WTC11 (cell line): ENCODE data around the gene KCNJ1. TPM values are rescaled to one million over a fixed set of nuclear protein-coding genes. Genes with fewer than 3 reads are reported as not detected.

Experiments
- ATAC-seq: fragments of 200-7000 bp; cut with Tn5 transposase; 2 replicates; pipeline ENCODE4 v1.10.0; 2021; ENCODE audit warnings: mild to moderate bottlenecking, moderate library complexity
- CTCF ChIA-PET: fragments of 300-600 bp; sonication (Branson Sonifier 250); formaldehyde crosslinking; loops from one replicate; lab custom pipeline; 2021; ENCODE audit warnings: antibody characterized with exemption; lab: Charles Lee
- POLR2A ChIA-PET: fragments of 350-600 bp; sonication (Branson Sonifier 250); formaldehyde crosslinking; loops from one replicate; lab custom pipeline; 2021; ENCODE audit warnings: antibody characterized with exemption; lab: Charles Lee
- DNase-seq: peaks from one replicate; pipeline ENCODE4 v3.0.0; 2021; ENCODE audit warnings: low spot score
- H3K27ac Mint-ChIP-seq: 2 replicates; pipeline ENCODE4 v1.8.0; 2021; ENCODE audit warnings: mixed read lengths
- H3K27me3 Mint-ChIP-seq: 2 replicates; pipeline ENCODE4 v1.8.0; 2021; ENCODE audit warnings: low read depth, mild to moderate bottlenecking, moderate library complexity, mixed read lengths
- H3K36me3 Mint-ChIP-seq: 2 replicates; pipeline ENCODE4 v1.8.0; 2021; ENCODE audit warnings: mixed read lengths
- H3K4me1 Mint-ChIP-seq: 2 replicates; pipeline ENCODE4 v1.8.0; 2022; ENCODE audit warnings: mixed read lengths
- H3K4me3 Mint-ChIP-seq: 2 replicates; pipeline ENCODE4 v1.8.0; 2021; ENCODE audit warnings: mild to moderate bottlenecking, moderate library complexity, mixed read lengths
- H3K9me3 Mint-ChIP-seq: 2 replicates; pipeline ENCODE4 v1.8.0; 2021; ENCODE audit warnings: mixed read lengths
- ARID4B ChIP-seq: sonication (generic); formaldehyde crosslinking; IDR thresholded peaks from 2 replicates; pipeline ENCODE4 v1.8.0; 2023; ENCODE audit warnings: missing genetic modification reagents, mild to moderate bottlenecking, borderline replicate concordance
- ELF4 ChIP-seq: sonication (generic); formaldehyde crosslinking; IDR thresholded peaks from 2 replicates; pipeline ENCODE4 v1.8.1; 2022; ENCODE audit warnings: low read depth, mild to moderate bottlenecking, moderate library complexity, missing genetic modification reagents
- ETV6 ChIP-seq: sonication (generic); formaldehyde crosslinking; IDR thresholded peaks from 2 replicates; pipeline ENCODE4 v1.8.1; 2022; ENCODE audit warnings: mild to moderate bottlenecking, missing genetic modification reagents
- FOXK1 ChIP-seq: sonication (generic); formaldehyde crosslinking; IDR thresholded peaks from 2 replicates; pipeline ENCODE4 v1.8.0; 2022; ENCODE audit warnings: mild to moderate bottlenecking, moderate library complexity, missing genetic modification reagents
- IRF2 ChIP-seq: sonication (generic); formaldehyde crosslinking; IDR thresholded peaks from 2 replicates; pipeline ENCODE4 v1.8.0; 2022; ENCODE audit warnings: low read depth, missing genetic modification reagents, borderline replicate concordance
- NFATC4 ChIP-seq: fragments of 250-450 bp; sonication (Bioruptor Pico); IDR thresholded peaks from 2 replicates; pipeline ENCODE4 v1.9.0; 2021; ENCODE audit warnings: mild to moderate bottlenecking
- NFE2L1 ChIP-seq: sonication (generic); formaldehyde crosslinking; IDR thresholded peaks from 2 replicates; pipeline ENCODE4 v1.8.1; 2023; ENCODE audit warnings: missing genetic modification reagents
- NFYB ChIP-seq: sonication (generic); formaldehyde crosslinking; conservative IDR thresholded peaks from 2 replicates; pipeline ENCODE4 v1.8.0; 2022; ENCODE audit warnings: low read depth, missing genetic modification reagents
- PRRX2 ChIP-seq: fragments of 250-450 bp; sonication (Bioruptor Pico); IDR thresholded peaks from 2 replicates; pipeline ENCODE4 v1.8.0; 2021; ENCODE audit warnings: mild to moderate bottlenecking
- SMAD3 ChIP-seq: sonication (generic); formaldehyde crosslinking; IDR thresholded peaks from 2 replicates; pipeline ENCODE4 v1.8.0; 2022; ENCODE audit warnings: missing genetic modification reagents, mild to moderate bottlenecking, borderline replicate concordance
- SOX15 ChIP-seq: fragments of 250-450 bp; sonication (Bioruptor Pico); IDR thresholded peaks from 2 replicates; pipeline ENCODE4 v1.9.0; 2021; ENCODE audit warnings: mild to moderate bottlenecking
- TCF7 ChIP-seq: sonication (generic); formaldehyde crosslinking; IDR thresholded peaks from 2 replicates; pipeline ENCODE4 v1.8.0; 2022; ENCODE audit warnings: mild to moderate bottlenecking, low read depth, missing genetic modification reagents, moderate library complexity
- TP53 ChIP-seq: sonication (generic); formaldehyde crosslinking; IDR thresholded peaks from 2 replicates; pipeline ENCODE4 v1.8.1; 2023; ENCODE audit warnings: mild to moderate bottlenecking, missing genetic modification reagents
- ZNF219 ChIP-seq: sonication (generic); formaldehyde crosslinking; IDR thresholded peaks from 2 replicates; pipeline ENCODE4 v1.8.0; 2023; ENCODE audit warnings: missing genetic modification reagents, mild to moderate bottlenecking, borderline replicate concordance
- ZNF416 ChIP-seq: fragments of 250-450 bp; sonication (Bioruptor Pico); IDR thresholded peaks from 2 replicates; pipeline ENCODE4 v1.9.0; 2021; ENCODE audit warnings: mild to moderate bottlenecking, inconsistent platforms
- ZNF512 ChIP-seq: sonication (generic); formaldehyde crosslinking; IDR thresholded peaks from 2 replicates; pipeline ENCODE4 v1.8.1; 2022; ENCODE audit warnings: missing genetic modification reagents, borderline replicate concordance
- ZNF532 ChIP-seq: fragments of 250-450 bp; sonication (Bioruptor Pico); IDR thresholded peaks from 2 replicates; pipeline ENCODE4 v1.9.0; 2021; ENCODE audit warnings: mild to moderate bottlenecking, borderline replicate concordance
- ZNF671 ChIP-seq: fragments of 250-450 bp; sonication (Bioruptor Pico); IDR thresholded peaks from 2 replicates; pipeline ENCODE4 v1.8.0; 2021; ENCODE audit warnings: mild to moderate bottlenecking
- total RNA-seq: library from RNA; stranded (reverse); gene quantifications from 3 replicates; pipeline ENCODE4 v1.2.3, GENCODE V29; 2021
- TF ChIP-seq, protein P1 (sequence below): fragments of 250-450 bp; sonication (Bioruptor Pico); IDR thresholded peaks from 2 replicates; pipeline ENCODE4 v1.9.0; 2021; ENCODE audit warnings: mild to moderate bottlenecking
- TF ChIP-seq, protein P2 (sequence below): sonication (generic); formaldehyde crosslinking; IDR thresholded peaks from 2 replicates; pipeline ENCODE4 v1.8.1; 2022; ENCODE audit warnings: low read depth, mild to moderate bottlenecking, moderate library complexity, missing genetic modification reagents, borderline replicate concordance
- TF ChIP-seq, protein P3 (sequence below): sonication (generic); formaldehyde crosslinking; IDR thresholded peaks from 2 replicates; pipeline ENCODE4 v1.8.1; 2022; ENCODE audit warnings: mild to moderate bottlenecking, moderate library complexity, missing genetic modification reagents

The KCNJ1 gene
- total RNA-seq, 1 experiment from 2014 or later = 0.24 TPM

DNA sequence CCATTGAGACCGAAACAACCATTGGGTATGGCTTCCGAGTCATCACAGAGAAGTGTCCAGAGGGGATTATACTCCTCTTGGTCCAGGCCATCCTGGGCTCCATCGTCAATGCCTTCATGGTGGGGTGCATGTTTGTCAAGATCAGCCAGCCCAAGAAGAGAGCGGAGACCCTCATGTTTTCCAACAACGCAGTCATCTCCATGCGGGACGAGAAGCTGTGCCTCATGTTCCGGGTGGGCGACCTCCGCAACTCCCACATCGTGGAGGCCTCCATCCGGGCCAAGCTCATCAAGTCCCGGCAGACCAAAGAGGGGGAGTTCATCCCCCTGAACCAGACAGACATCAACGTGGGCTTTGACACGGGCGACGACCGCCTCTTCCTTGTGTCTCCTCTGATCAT, 44.6 kb upstream of the KCNJ1 start (continued):
- TF ChIP-seq ZNF532 (CRISPR knock-in tag) = no peak
- no peak for TF ChIP-seq NFYB (CRISPR knock-in tag)
- no peak for TF ChIP-seq ZNF512
- TF ChIP-seq IRF2 (CRISPR knock-in tag) = no peak
- no peak for TF ChIP-seq ARID4B
- no peak for TF ChIP-seq FOXK1 (CRISPR knock-in tag)
- TF ChIP-seq ZNF219 (CRISPR knock-in tag) = no peak
- TF ChIP-seq, protein P1, sequence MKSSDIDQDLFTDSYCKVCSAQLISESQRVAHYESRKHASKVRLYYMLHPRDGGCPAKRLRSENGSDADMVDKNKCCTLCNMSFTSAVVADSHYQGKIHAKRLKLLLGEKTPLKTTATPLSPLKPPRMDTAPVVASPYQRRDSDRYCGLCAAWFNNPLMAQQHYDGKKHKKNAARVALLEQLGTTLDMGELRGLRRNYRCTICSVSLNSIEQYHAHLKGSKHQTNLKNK = no peak

DNA sequence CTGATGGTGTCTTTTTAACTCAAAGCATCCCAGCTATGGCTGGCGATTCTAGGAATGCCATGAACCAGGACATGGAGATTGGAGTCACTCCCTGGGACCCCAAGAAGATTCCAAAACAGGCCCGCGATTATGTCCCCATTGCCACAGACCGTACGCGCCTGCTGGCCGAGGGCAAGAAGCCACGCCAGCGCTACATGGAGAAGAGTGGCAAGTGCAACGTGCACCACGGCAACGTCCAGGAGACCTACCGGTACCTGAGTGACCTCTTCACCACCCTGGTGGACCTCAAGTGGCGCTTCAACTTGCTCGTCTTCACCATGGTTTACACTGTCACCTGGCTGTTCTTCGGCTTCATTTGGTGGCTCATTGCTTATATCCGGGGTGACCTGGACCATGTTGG, 44.1 kb upstream of the KCNJ1 start:
- ATAC-seq (no peak), DNase-seq (no peak)
- Mint-ChIP-seq H3K4me1 (peaks cover under 1% of the 10 kb centered on the region; the same call in 1 of the 2 replicates), H3K27ac (no peak overlapping the region)
- CTCF ChIA-PET = interaction anchor here (10.5 kb wide), 1 partner anchor 23 kb away, joined by 245 read pairs; the partner anchor contains the start of gene KCNJ5
- POLR2A ChIA-PET = no interaction called here
- TF ChIP-seq NFE2L1 (CRISPR knock-in tag) = no peak
- no peak for TF ChIP-seq ELF4 (CRISPR knock-in tag)
- TF ChIP-seq, all 79 proteins: peak for 0
- H3K27me3 Mint-ChIP-seq = peaks cover 57% of the 10 kb centered on the region
- peaks cover 18% of the 10 kb centered on the region for H3K9me3 Mint-ChIP-seq
- no peaks in the 10 kb centered on the region; the same call in 1 of the 2 replicates for H3K36me3 Mint-ChIP-seq
- H3K4me3 Mint-ChIP-seq = no peak overlapping the region

- ATAC-seq = no peak
- POLR2A ChIA-PET = no interaction called here
- TF ChIP-seq SMAD3 (CRISPR knock-in tag) (no peak), TCF7 (CRISPR knock-in tag) (no peak), TP53 (CRISPR knock-in tag) (no peak), PRRX2 (CRISPR knock-in tag) (no peak), ZNF671 (CRISPR knock-in tag) (no peak), SOX15 (CRISPR knock-in tag) (no peak), NFATC4 (CRISPR knock-in tag) (no peak), ZNF416 (no peak), ETV6 (no peak)
- TF ChIP-seq, protein P2, sequence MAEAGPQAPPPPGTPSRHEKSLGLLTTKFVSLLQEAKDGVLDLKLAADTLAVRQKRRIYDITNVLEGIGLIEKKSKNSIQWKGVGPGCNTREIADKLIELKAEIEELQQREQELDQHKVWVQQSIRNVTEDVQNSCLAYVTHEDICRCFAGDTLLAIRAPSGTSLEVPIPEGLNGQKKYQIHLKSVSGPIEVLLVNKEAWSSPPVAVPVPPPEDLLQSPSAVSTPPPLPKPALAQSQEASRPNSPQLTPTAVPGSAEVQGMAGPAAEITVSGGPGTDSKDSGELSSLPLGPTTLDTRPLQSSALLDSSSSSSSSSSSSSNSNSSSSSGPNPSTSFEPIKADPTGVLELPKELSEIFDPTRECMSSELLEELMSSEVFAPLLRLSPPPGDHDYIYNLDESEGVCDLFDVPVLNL (CRISPR knock-in tag) = no peak
- TF ChIP-seq, protein P3, sequence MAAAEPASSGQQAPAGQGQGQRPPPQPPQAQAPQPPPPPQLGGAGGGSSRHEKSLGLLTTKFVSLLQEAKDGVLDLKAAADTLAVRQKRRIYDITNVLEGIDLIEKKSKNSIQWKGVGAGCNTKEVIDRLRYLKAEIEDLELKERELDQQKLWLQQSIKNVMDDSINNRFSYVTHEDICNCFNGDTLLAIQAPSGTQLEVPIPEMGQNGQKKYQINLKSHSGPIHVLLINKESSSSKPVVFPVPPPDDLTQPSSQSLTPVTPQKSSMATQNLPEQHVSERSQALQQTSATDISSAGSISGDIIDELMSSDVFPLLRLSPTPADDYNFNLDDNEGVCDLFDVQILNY (CRISPR knock-in tag) = no peak
Observed at GRCh38 chr11:128910576-128910975, 43.5 kb upstream of the KCNJ1 start.

More at GRCh38 chr11:128910576-128910975, 43.5 kb upstream of the KCNJ1 start:
- Mint-ChIP-seq H3K4me1 (peaks cover 2% of the 10 kb centered on the region; the same call in 1 of the 2 replicates), H3K4me3 (no peak overlapping the region), H3K27ac (no peak overlapping the region), H3K9me3 (peaks cover 11% of the 10 kb centered on the region), H3K36me3 (no peaks in the 10 kb centered on the region; the same call in 1 of the 2 replicates), H3K27me3 (peaks cover 63% of the 10 kb centered on the region)
- no peak for DNase-seq
- CTCF ChIA-PET = interaction anchor here (1.2 to 10.5 kb wide), 4 partner anchors 10 to 46 kb away, joined by 3 to 245 read pairs (median 4); partner anchors contain the start of gene KCNJ5
